ENCODE data around the gene RORC. TPM values are rescaled to one million over a fixed set of nuclear protein-coding genes. Genes with fewer than 3 reads are reported as not detected.
A peak's percentile ranks its signal among the peaks of the same experiment; 100 is the strongest.

RORC gene
- total RNA-seq, 1 donor = not detected

DNA sequence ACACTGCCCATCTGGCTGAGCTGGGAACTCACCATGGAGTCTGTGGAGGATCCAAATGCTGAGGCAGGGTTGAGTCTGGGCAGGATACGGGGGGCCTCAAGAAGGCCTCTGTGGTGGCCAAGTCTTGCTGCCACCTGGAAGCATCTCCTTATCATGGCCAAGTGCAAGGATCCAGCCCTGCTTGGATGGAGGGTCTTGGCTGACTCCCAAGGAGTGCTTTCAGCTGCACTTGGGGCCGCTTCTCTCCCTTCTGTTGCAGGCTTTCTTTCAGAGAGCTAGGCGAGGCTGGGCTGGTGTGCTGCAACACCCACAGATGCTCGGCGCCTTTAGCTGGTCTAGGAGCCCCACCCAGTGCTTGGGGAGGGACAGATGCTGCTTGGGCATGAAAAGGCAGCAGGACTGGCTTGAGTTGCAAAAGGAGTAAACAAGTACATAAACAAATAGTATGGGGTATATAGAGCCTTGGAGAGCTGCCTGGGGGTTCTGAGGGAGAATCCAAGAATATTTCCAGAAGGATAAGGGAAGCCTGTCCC, 21.9 kb upstream of the RORC start, which contains the start of gene THEM5:
TSS of gene THEM5 (minus strand) at position 302 of the 533 bp plus-strand sequence. CDS start at position 155, 147 bp downstream.
- no peaks in the 10 kb centered on the region for H3K4me1 ChIP-seq (ENCODE audit: insufficient read depth, low read length)
- H2AFZ ChIP-seq (ENCODE audit: low read length) = no peak within 1 kb of the TSS
- H3K36me3 ChIP-seq (ENCODE audit: insufficient read depth, low read length) = no peaks in the 10 kb centered on the region
- no peak within 1 kb of the TSS for H3K4me2 ChIP-seq (ENCODE audit: insufficient read depth, low read length)
- no peaks in the 10 kb centered on the region for H3K9me3 ChIP-seq (ENCODE audit: low read depth, low read length)
- peaks cover 38% of the 10 kb centered on the region for H3K27me3 ChIP-seq (ENCODE audit: insufficient read depth, low read length)
- H3K27ac ChIP-seq (ENCODE audit: low read depth, low read length) = no peak within 1 kb of the TSS
- H3K79me2 ChIP-seq (ENCODE audit: insufficient read depth, low read length) = no peaks in the 10 kb centered on the region
- no peak for TF ChIP-seq CTCF (IDR thresholded peaks at IDR 0.05; ENCODE audit: extremely low read depth, low read depth, low read length)
- DNase-seq (ENCODE audit: insufficient read length, low spot score, missing footprints) = peak; percentile 39
- H3K4me3 ChIP-seq (ENCODE audit: insufficient read depth, low read length) = no peak within 1 kb of the TSS
- no peaks in the 10 kb centered on the region for H4K20me1 ChIP-seq (ENCODE audit: insufficient read depth, low read length)

DNA sequence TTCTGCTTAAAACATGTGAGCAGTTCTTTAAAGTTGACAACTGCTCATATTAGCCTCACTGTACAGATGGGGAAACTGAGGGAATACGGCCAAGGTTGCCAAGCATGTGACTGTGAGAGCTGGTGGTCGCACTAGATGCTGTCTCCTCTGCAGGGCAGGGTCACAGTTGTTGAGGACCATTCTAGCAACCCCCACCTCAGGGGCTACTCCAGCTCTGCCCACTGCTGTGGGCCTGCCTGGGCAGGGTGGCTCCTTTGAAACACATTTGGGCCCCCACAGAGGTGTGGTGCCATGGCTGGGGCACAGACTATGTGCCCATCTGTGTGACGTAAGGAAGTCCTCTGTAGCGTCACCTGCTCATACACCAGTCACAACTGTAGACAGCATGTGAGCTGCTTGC, 21.1 kb upstream of the RORC start:
- no peak overlapping the region for H2AFZ ChIP-seq (ENCODE audit: low read length)
- H3K27me3 ChIP-seq (ENCODE audit: insufficient read depth, low read length) = peaks cover 44% of the 10 kb centered on the region
- no peak overlapping the region for H3K4me2 ChIP-seq (ENCODE audit: insufficient read depth, low read length)
- H3K27ac ChIP-seq (ENCODE audit: low read depth, low read length) = no peak overlapping the region
- H3K4me1 ChIP-seq (ENCODE audit: insufficient read depth, low read length) = no peaks in the 10 kb centered on the region
- H3K4me3 ChIP-seq (ENCODE audit: insufficient read depth, low read length) = no peak overlapping the region
- no peaks in the 10 kb centered on the region for H3K9me3 ChIP-seq (ENCODE audit: low read depth, low read length)
- peak; percentile 47 for DNase-seq (ENCODE audit: insufficient read length, low spot score, missing footprints)
- H3K79me2 ChIP-seq (ENCODE audit: insufficient read depth, low read length) = no peaks in the 10 kb centered on the region
- no peaks in the 10 kb centered on the region for H4K20me1 ChIP-seq (ENCODE audit: insufficient read depth, low read length)
- no peaks in the 10 kb centered on the region for H3K36me3 ChIP-seq (ENCODE audit: insufficient read depth, low read length)
- TF ChIP-seq CTCF (IDR thresholded peaks at IDR 0.05; ENCODE audit: extremely low read depth, low read depth, low read length) = no peak

- no peaks in the 10 kb centered on the region for H3K36me3 ChIP-seq (ENCODE audit: insufficient read depth, low read length)
Measured at GRCh38 chr1:151851886-151852285, 20.3 kb upstream of the RORC start.

GRCh38 chr1:151849871-151850270, 18.3 kb upstream of the RORC start:
- H3K4me2 ChIP-seq (ENCODE audit: insufficient read depth, low read length) = no peak overlapping the region
- TF ChIP-seq CTCF (IDR thresholded peaks at IDR 0.05; ENCODE audit: extremely low read depth, low read depth, low read length) = no peak
- no peak overlapping the region for H2AFZ ChIP-seq (ENCODE audit: low read length)
- H3K36me3 ChIP-seq (ENCODE audit: insufficient read depth, low read length) = no peaks in the 10 kb centered on the region
- H3K9me3 ChIP-seq (ENCODE audit: low read depth, low read length) = no peaks in the 10 kb centered on the region
- DNase-seq (ENCODE audit: insufficient read length, low spot score, missing footprints) = peak; percentile 34
- H3K27me3 ChIP-seq (ENCODE audit: insufficient read depth, low read length) = peaks cover 44% of the 10 kb centered on the region
- H3K4me3 ChIP-seq (ENCODE audit: insufficient read depth, low read length) = no peak overlapping the region
- H3K4me1 ChIP-seq (ENCODE audit: insufficient read depth, low read length) = peaks cover 9% of the 10 kb centered on the region
- H3K27ac ChIP-seq (ENCODE audit: low read depth, low read length) = no peak overlapping the region
- no peaks in the 10 kb centered on the region for H4K20me1 ChIP-seq (ENCODE audit: insufficient read depth, low read length)
- H3K79me2 ChIP-seq (ENCODE audit: insufficient read depth, low read length) = no peaks in the 10 kb centered on the region

More at GRCh38 chr1:151851886-151852285, 20.3 kb upstream of the RORC start:
- H3K27me3 ChIP-seq (ENCODE audit: insufficient read depth, low read length) = peaks cover 44% of the 10 kb centered on the region
- H3K79me2 ChIP-seq (ENCODE audit: insufficient read depth, low read length) = no peaks in the 10 kb centered on the region
- no peak for TF ChIP-seq CTCF (IDR thresholded peaks at IDR 0.05; ENCODE audit: extremely low read depth, low read depth, low read length)
- H3K9me3 ChIP-seq (ENCODE audit: low read depth, low read length) = no peaks in the 10 kb centered on the region
- no peak overlapping the region for H3K4me3 ChIP-seq (ENCODE audit: insufficient read depth, low read length)
- H4K20me1 ChIP-seq (ENCODE audit: insufficient read depth, low read length) = no peaks in the 10 kb centered on the region
- no peaks in the 10 kb centered on the region for H3K4me1 ChIP-seq (ENCODE audit: insufficient read depth, low read length)
- no peak overlapping the region for H3K4me2 ChIP-seq (ENCODE audit: insufficient read depth, low read length)
- H2AFZ ChIP-seq (ENCODE audit: low read length) = no peak overlapping the region
- DNase-seq (ENCODE audit: insufficient read length, low spot score, missing footprints) = peak; percentile 38
- no peak overlapping the region for H3K27ac ChIP-seq (ENCODE audit: low read depth, low read length)

Measured in osteoblast (primary cell).